Suprapubic skin (tissue), 4 donors: ENCODE results near the gene ATP12A. TPM values are rescaled to one million over a fixed set of nuclear protein-coding genes. Genes with fewer than 3 reads are reported as not detected.

Source experiments
- DNase-seq, 2 donors: peaks; one replicate each; pipeline ENCODE4 v3.0.0-alpha.2; 2019; ENCODE audit warnings: low spot score in 2 of 2
- H3K27ac ChIP-seq: fragments of 200-600 bp; sonication (generic); one replicate; pipeline ENCODE4 v1.5.1; 2019
- H3K27me3 ChIP-seq: fragments of 200-600 bp; sonication (generic); one replicate; pipeline ENCODE4 v1.5.1; 2019
- H3K36me3 ChIP-seq: fragments of 200-600 bp; sonication (generic); one replicate; pipeline ENCODE4 v1.5.1; 2019
- H3K4me1 ChIP-seq: fragments of 200-600 bp; sonication (generic); one replicate; pipeline ENCODE4 v1.5.1; 2019
- H3K4me3 ChIP-seq: fragments of 200-600 bp; sonication (generic); one replicate; pipeline ENCODE4 v1.5.1; 2019; ENCODE audit warnings: mild to moderate bottlenecking
- H3K9me3 ChIP-seq: fragments of 200-600 bp; sonication (generic); one replicate; pipeline ENCODE4 v1.5.1; 2019
- EP300 ChIP-seq: sonication (generic); formaldehyde crosslinking; IDR thresholded peaks from one replicate; pipeline ENCODE4 v1.6.1; 2017; ENCODE audit warnings: antibody characterized with exemption
- POLR2A ChIP-seq, 2 donors: fragments of 450-650 bp; IDR thresholded peaks; one replicate each; pipeline ENCODE4 v1.6.1; 2017; ENCODE audit warnings: antibody characterized with exemption in 2 of 2, mild to moderate bottlenecking in 2 of 2, moderate library complexity in 2 of 2
- POLR2AphosphoS5 ChIP-seq, 3 donors: sonication (generic); formaldehyde crosslinking; IDR thresholded peaks; one replicate each; pipeline ENCODE4 v1.6.1; 2017; ENCODE audit warnings: antibody characterized with exemption in 3 of 3
- WGBS: methylation state at CpG from one replicate; pipeline ENCODE4 v1.1.5; 2018; 5-methylcytosine and 5-hydroxymethylcytosine counted together
- total RNA-seq, 4 donors: library from RNA; depleted of rRNA; stranded (reverse); fragments of >200 nt; gene quantifications; one replicate each; pipeline ENCODE4 v1.1.0, GENCODE V29; 2016
- TF ChIP-seq, protein P1 (sequence below), 2 donors: fragments of 200-600 bp in 1 of 2; fragments of 450-650 bp in 1 of 2; sonication (generic) in 1 of 2; IDR thresholded peaks; one replicate each; pipeline ENCODE4 v1.5.1; 2016 to 2019; ENCODE audit warnings: antibody characterized with exemption in 2 of 2, mild to moderate bottlenecking in 1 of 2, moderate library complexity in 1 of 2

ATP12A gene
- total RNA-seq, 4 donors from 2014 or later = 0.24 to 21.6 (median 5.6) TPM

DNA sequence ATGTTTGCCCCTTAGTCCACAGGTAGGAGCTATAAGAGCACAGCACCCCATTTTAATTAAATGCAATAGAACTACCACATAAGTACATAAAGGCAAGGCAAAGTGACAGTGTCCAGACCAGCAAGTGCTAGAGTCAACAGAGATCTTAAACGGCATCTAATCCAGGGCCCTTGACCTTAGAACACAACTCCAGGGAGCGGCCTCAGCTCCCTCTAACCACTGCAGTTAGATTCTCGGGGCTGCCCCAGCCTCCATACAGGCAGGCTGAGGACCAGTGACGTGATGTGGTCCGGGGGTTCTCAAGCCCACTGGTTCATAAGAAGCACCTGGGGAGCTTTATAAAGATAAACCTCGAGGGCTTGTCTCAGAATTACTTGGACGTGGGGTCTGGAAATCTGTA is 10.0 kb upstream of the ATP12A start:
- H3K36me3 ChIP-seq = no peaks in the 10 kb centered on the region
- no peaks in the 10 kb centered on the region for H3K27me3 ChIP-seq
- no peak overlapping the region for H3K4me3 ChIP-seq
- no peak overlapping the region for H3K27ac ChIP-seq
- DNase-seq = no peak
- WGBS = 86% methylated on average over 6 of the region's 7 CpGs
- H3K4me1 ChIP-seq = peaks cover 10% of the 10 kb centered on the region
- no peaks in the 10 kb centered on the region for H3K9me3 ChIP-seq
- TF ChIP-seq EP300 = no peak
- TF ChIP-seq POLR2AphosphoS5 (IDR thresholded peaks at IDR 0.05) = no peak
- TF ChIP-seq POLR2A (IDR thresholded peaks at IDR 0.05) = no peak
- TF ChIP-seq, protein P1, sequence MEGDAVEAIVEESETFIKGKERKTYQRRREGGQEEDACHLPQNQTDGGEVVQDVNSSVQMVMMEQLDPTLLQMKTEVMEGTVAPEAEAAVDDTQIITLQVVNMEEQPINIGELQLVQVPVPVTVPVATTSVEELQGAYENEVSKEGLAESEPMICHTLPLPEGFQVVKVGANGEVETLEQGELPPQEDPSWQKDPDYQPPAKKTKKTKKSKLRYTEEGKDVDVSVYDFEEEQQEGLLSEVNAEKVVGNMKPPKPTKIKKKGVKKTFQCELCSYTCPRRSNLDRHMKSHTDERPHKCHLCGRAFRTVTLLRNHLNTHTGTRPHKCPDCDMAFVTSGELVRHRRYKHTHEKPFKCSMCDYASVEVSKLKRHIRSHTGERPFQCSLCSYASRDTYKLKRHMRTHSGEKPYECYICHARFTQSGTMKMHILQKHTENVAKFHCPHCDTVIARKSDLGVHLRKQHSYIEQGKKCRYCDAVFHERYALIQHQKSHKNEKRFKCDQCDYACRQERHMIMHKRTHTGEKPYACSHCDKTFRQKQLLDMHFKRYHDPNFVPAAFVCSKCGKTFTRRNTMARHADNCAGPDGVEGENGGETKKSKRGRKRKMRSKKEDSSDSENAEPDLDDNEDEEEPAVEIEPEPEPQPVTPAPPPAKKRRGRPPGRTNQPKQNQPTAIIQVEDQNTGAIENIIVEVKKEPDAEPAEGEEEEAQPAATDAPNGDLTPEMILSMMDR (IDR thresholded peaks at IDR 0.05) = no peak

DNA sequence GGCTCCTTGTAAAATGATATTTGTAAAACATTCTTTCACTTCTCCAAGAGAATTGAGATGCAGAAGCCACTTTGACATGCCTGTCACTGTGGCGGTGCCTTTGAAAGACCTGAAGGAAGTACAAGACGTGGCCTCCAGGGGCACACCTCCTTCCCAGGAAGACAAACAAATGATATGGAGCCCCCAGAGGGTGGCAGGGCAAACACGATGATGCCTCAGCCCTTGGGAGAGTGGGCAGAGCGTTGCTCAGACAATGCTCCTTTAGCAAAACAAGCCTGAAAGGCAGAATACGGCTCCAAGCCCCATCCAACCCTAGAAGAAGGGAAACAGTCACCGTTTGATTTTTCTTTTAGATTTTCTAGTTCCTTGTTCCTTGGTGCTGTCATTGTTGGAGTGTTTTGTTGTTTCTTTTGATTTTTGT is 9.2 kb upstream of the ATP12A start:
- WGBS = 9% methylated on average over 6 of the region's 6 CpGs
- peak in 1 of 2 donors; percentile 44 for DNase-seq
- H3K27me3 ChIP-seq = no peaks in the 10 kb centered on the region
- H3K27ac ChIP-seq = no peak overlapping the region
- H3K4me1 ChIP-seq = peaks cover 10% of the 10 kb centered on the region
- no peaks in the 10 kb centered on the region for H3K36me3 ChIP-seq
- H3K4me3 ChIP-seq = peak overlapping the region; percentile 0
- TF ChIP-seq POLR2AphosphoS5 (IDR thresholded peaks at IDR 0.05) (no peak), POLR2A (IDR thresholded peaks at IDR 0.05) (no peak), EP300 (no peak)
- TF ChIP-seq, protein P1 (IDR thresholded peaks at IDR 0.05) = no peak
- no peaks in the 10 kb centered on the region for H3K9me3 ChIP-seq

DNA sequence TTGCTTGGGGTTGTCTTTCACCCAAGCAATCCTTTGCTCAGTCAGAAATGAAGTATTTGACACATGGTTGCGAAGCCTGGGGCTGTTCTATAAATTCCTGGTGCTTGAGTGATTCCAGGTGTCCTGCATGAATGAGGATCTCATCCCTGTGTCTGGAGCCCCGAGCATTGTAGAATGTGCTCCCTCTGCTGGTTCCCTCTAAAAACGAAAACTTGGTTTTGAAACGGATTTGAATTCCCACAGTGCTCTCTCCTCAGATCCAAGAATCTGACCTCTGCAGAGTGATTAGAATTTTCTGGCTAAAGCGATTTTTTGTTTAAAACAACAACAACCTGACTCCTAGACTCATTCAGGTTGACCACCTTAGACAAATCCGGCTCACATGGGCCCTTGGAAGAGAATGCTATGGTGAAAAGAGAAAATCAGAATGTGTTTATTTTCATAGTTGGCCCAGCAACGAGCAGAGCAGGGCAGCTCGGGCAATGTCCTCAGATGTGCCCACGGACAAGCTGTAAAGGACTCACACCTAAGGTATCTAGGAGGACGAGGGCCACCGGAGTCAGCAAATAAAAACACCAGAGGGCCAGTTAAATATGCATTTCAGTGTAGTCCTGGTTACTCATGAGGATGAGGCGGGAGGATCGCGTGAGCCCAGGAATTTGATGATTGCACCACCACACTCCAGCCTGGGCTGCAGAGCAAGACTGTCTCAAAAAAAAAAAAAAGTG is 8.7 kb upstream of the ATP12A start:
- TF ChIP-seq EP300 (no peak), POLR2AphosphoS5 (IDR thresholded peaks at IDR 0.05) (no peak), POLR2A (IDR thresholded peaks at IDR 0.05) (no peak)
- TF ChIP-seq, protein P1 (IDR thresholded peaks at IDR 0.05) = peak in 1 of 2 donors; percentile 44
- Histone ChIP-seq H3K9me3 (no peaks in the 10 kb centered on the region), H3K4me1 (peaks cover 10% of the 10 kb centered on the region), H3K27ac (peak overlapping the region; percentile 18), H3K36me3 (no peaks in the 10 kb centered on the region), H3K27me3 (no peaks in the 10 kb centered on the region), H3K4me3 (peak overlapping the region; percentile 0)
- DNase-seq = peak in 1 of 2 donors; percentile 65
- 23% methylated on average over 14 of the region's 14 CpGs for WGBS

DNA sequence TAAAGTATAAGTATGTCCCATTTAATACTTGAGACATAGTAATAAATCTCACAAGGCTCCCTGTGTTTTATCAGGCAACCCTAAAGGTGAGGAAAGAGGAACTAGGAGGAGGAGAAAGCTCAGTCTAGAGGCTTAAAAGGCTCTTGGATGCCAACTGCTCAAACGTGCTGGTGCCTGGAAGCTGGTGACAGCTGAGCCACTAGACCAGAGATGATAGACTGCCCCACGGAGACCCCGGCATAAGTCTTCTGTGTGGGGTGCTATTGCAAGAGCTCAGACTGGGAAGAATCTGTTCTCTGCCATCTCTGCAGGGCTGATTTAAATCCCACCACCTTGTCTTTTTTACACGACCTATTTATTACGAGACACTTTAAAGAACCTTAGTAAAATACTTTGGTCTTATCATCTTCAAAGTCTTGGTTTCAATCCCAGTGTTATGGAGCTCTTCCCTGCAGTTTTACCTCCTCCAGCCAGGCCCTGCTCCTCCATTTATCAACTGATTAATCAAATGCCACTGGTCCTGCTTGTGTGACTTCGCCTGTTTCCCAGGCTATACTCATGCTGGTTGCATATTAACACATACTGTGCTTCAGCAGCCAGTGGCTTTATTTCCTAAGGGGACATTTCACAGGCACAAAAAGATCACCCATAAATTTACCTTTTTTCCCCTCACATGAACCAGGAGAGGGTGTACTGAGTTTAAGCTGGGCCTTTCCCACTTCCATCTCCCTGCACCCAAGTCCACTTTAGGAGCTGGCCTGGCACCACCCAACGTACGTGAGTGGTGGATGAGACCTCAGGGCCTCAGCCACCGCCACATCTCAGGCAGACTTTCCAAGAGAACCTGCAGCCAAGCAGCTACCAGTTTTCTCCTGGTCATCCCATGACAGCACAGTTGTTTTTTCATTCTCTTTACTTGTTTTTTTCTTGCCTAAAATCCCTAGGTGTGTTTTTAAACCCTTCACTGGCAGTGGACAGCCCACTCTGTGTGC is 7.8 kb upstream of the ATP12A start:
- Histone ChIP-seq H3K27ac (no peak overlapping the region), H3K36me3 (no peaks in the 10 kb centered on the region), H3K4me3 (no peak overlapping the region), H3K27me3 (peaks cover 1% of the 10 kb centered on the region), H3K4me1 (peaks cover 10% of the 10 kb centered on the region), H3K9me3 (no peaks in the 10 kb centered on the region)
- peak in 1 of 2 donors; percentile 31 for DNase-seq
- TF ChIP-seq POLR2A (IDR thresholded peaks at IDR 0.05) = no peak
- TF ChIP-seq POLR2AphosphoS5 (IDR thresholded peaks at IDR 0.05) = no peak
- TF ChIP-seq, protein P1 (IDR thresholded peaks at IDR 0.05) = no peak
- no peak for TF ChIP-seq EP300
- 79% methylated on average over 9 of the region's 9 CpGs for WGBS
